H1 (cell line): ENCODE measurements around the gene ARID1B. TPM values are rescaled to one million over a fixed set of nuclear protein-coding genes. Genes with fewer than 3 reads are reported as not detected.
A peak's percentile ranks its signal among the peaks of the same experiment; 100 is the strongest.

ENCODE experiments used
- CTCF ChIA-PET: fragments of 300-600 bp; sonication (Branson Sonifier 250); formaldehyde crosslinking; loops from one replicate; lab custom pipeline; 2021; ENCODE audit not compliant: partially characterized antibody; lab: Charles Lee
- POLR2A ChIA-PET: fragments of 300-600 bp; sonication (Branson Sonifier 250); formaldehyde crosslinking; loops from one replicate; lab custom pipeline; 2021; ENCODE audit warnings: inconsistent platforms; ENCODE audit not compliant: partially characterized antibody; lab: Charles Lee
- DNase-seq, 2 experiments: peaks; one replicate each; pipeline versions ENCODE4 v3.0.0 to v3.0.0-alpha.2; 2010 to 2022; ENCODE audit warnings: low spot score in 2 of 2, low read depth in 1 of 2, mixed read lengths in 1 of 2
- FAIRE-seq: peaks from 2 replicates; lab custom pipeline; 2011; peaks lifted over from hg19 to GRCh38; lab: Jason Lieb, UNC
- H2AFZ ChIP-seq: 2 replicates; pipeline ENCODE4 v1.8.1; 2012; ENCODE audit warnings: low read length, inconsistent platforms
- H2AK5ac ChIP-seq: 2 replicates; pipeline ENCODE4 v1.6.1; 2013; ENCODE audit warnings: low read depth, low read length
- H2BK120ac ChIP-seq: replicated peaks from 2 replicates; pipeline ENCODE3; 2013; ENCODE audit warnings: low read depth, low read length, inconsistent platforms
- H2BK12ac ChIP-seq: 2 replicates; pipeline ENCODE4 v1.6.1; 2013; ENCODE audit warnings: low read depth, low read length
- H2BK15ac ChIP-seq: 2 replicates; pipeline ENCODE4 v1.6.1; 2013; ENCODE audit warnings: low read length
- H2BK20ac ChIP-seq: 2 replicates; pipeline ENCODE4 v1.6.1; 2013; ENCODE audit warnings: low read length
- H2BK5ac ChIP-seq: 2 replicates; pipeline ENCODE4 v1.6.1; 2013; ENCODE audit warnings: low read depth, low read length
- H3K14ac ChIP-seq: 2 replicates; pipeline ENCODE4 v1.6.1; 2013; ENCODE audit warnings: inconsistent platforms; ENCODE audit not compliant: insufficient read length
- H3K18ac ChIP-seq: 2 replicates; pipeline ENCODE4 v1.6.1; 2013; ENCODE audit warnings: low read length; ENCODE audit errors: extremely low read depth
- H3K23ac ChIP-seq: 2 replicates; pipeline ENCODE4 v1.6.1; 2013; ENCODE audit warnings: inconsistent platforms; ENCODE audit not compliant: insufficient read length
- H3K23me2 ChIP-seq: 2 replicates; pipeline ENCODE4 v1.6.1; 2013; ENCODE audit warnings: low read depth, low read length
- H3K27ac ChIP-seq: 2 replicates; pipeline ENCODE4 v1.6.1; 2011; ENCODE audit warnings: low read depth, low read length, inconsistent platforms
- H3K27me3 ChIP-seq, 4 experiments: replicated peaks in 1 of 4; 1 replicate in 1 of 4; 2 replicates in 3 of 4; pipeline versions ENCODE4 v1.6.1 to v1.8.1; 2011 to 2013; ENCODE audit warnings: low read length in 3 of 4, mild to moderate bottlenecking in 3 of 4, inconsistent platforms in 2 of 4, mixed read lengths in 2 of 4, moderate library complexity in 1 of 4; ENCODE audit not compliant: control insufficient read depth in 3 of 4, insufficient read depth in 3 of 4; ENCODE audit errors: extremely low read depth in 1 of 4
- H3K36me3 ChIP-seq, 4 experiments: 2 replicates each; pipeline versions ENCODE4 v1.6.1 to v1.8.1; 2011 to 2013; ENCODE audit warnings: mild to moderate bottlenecking in 4 of 4, low read length in 3 of 4, moderate library complexity in 2 of 4, control low read depth in 1 of 4, inconsistent platforms in 1 of 4; ENCODE audit not compliant: insufficient read depth in 4 of 4, control insufficient read depth in 2 of 4
- H3K4ac ChIP-seq: replicated peaks from 2 replicates; pipeline ENCODE3; 2013; ENCODE audit warnings: low read length, low read depth, mixed read lengths, inconsistent platforms; ENCODE audit not compliant: insufficient read length
- H3K4me1 ChIP-seq, 4 experiments: replicated peaks in 1 of 4; 1 replicate in 1 of 4; 2 replicates in 3 of 4; pipeline versions ENCODE4 v1.6.1 to v1.8.1; 2011 to 2013; ENCODE audit warnings: low read length in 3 of 4, inconsistent platforms in 2 of 4, mixed read lengths in 1 of 4; ENCODE audit not compliant: insufficient read depth in 4 of 4, control insufficient read depth in 3 of 4
- H3K4me2 ChIP-seq, 2 experiments: 2 replicates each; pipeline versions ENCODE4 v1.6.1 to v1.8.1; 2011 to 2013; ENCODE audit warnings: low read depth in 2 of 2, low read length in 2 of 2, control low read depth in 1 of 2, inconsistent platforms in 1 of 2, mild to moderate bottlenecking in 1 of 2; ENCODE audit not compliant: insufficient read depth in 1 of 2
- H3K4me3 ChIP-seq, 4 experiments: fragments of 200-600, 300-600 bp in 1 of 4; sonication (generic), shearing (Covaris generic), sonication (Bioruptor Twin) in 1 of 4; 2 replicates each; pipeline versions ENCODE4 v1.5.1 to v1.8.1; 2011 to 2016; ENCODE audit warnings: low read length in 4 of 4, low read depth in 3 of 4, control low read depth in 2 of 4, inconsistent platforms in 2 of 4, mild to moderate bottlenecking in 2 of 4, mixed read lengths in 1 of 4, moderate library complexity in 1 of 4; ENCODE audit not compliant: insufficient read depth in 2 of 4; ENCODE audit errors: extremely low read depth in 1 of 4
- H3K56ac ChIP-seq: replicated peaks from 2 replicates; pipeline ENCODE3; 2013; ENCODE audit warnings: low read depth, mild to moderate bottlenecking, mixed read lengths, low read length, inconsistent platforms; ENCODE audit not compliant: insufficient read length
- H3K79me1 ChIP-seq: 2 replicates; pipeline ENCODE4 v1.6.1; 2013; ENCODE audit warnings: low read depth, low read length, control low read depth
- H3K79me2 ChIP-seq, 2 experiments: 2 replicates each; pipeline versions ENCODE4 v1.6.1 to v1.8.1; 2012 to 2013; ENCODE audit warnings: low read length in 2 of 2, mild to moderate bottlenecking in 2 of 2, inconsistent platforms in 1 of 2; ENCODE audit not compliant: insufficient read depth in 2 of 2, control insufficient read depth in 1 of 2
- H3K9ac ChIP-seq, 4 experiments: replicated peaks in 1 of 4; 1 replicate in 1 of 4; 2 replicates in 3 of 4; pipeline versions ENCODE4 v1.6.1 to v1.8.1; 2011 to 2013; ENCODE audit warnings: low read depth in 3 of 4, low read length in 3 of 4, control low read depth in 2 of 4, mild to moderate bottlenecking in 2 of 4, moderate library complexity in 2 of 4, inconsistent platforms in 1 of 4; ENCODE audit errors: extremely low read depth in 1 of 4
- H3K9me3 ChIP-seq, 2 experiments: 2 replicates each; pipeline versions ENCODE4 v1.6.1 to v1.8.1; 2012 to 2013; ENCODE audit warnings: mild to moderate bottlenecking in 2 of 2, moderate library complexity in 2 of 2, control low read depth in 1 of 2, inconsistent platforms in 1 of 2, low read depth in 1 of 2, low read length in 1 of 2, mixed read lengths in 1 of 2; ENCODE audit not compliant: insufficient read depth in 2 of 2
- H4K20me1 ChIP-seq, 2 experiments: replicated peaks in 1 of 2; 2 replicates each; pipeline versions ENCODE3 to v1.8.1; 2011 to 2013; ENCODE audit warnings: inconsistent platforms in 2 of 2, low read length in 2 of 2, mild to moderate bottlenecking in 1 of 2; ENCODE audit not compliant: insufficient read depth in 2 of 2, control insufficient read depth in 1 of 2
- H4K5ac ChIP-seq: 2 replicates; pipeline ENCODE4 v1.6.1; 2013; ENCODE audit warnings: low read length, low read depth, mixed read lengths, inconsistent platforms; ENCODE audit not compliant: insufficient read length
- H4K8ac ChIP-seq: 2 replicates; pipeline ENCODE4 v1.8.0; 2013; ENCODE audit warnings: mild to moderate bottlenecking, moderate library complexity, low read length, inconsistent platforms; ENCODE audit not compliant: insufficient read depth; ENCODE audit errors: extremely low read depth
- H4K91ac ChIP-seq: replicated peaks from 2 replicates; pipeline ENCODE3; 2013; ENCODE audit warnings: low read length, mixed read lengths, inconsistent platforms; ENCODE audit not compliant: insufficient read length
- CTCF ChIP-seq, 3 experiments: IDR thresholded peaks; 1 replicate in 2 of 3; 2 replicates in 1 of 3; pipeline versions ENCODE4 v1.5.1 to v1.6.1; 2011; ENCODE audit warnings: low read length in 3 of 3, mild to moderate bottlenecking in 3 of 3, inconsistent platforms in 2 of 3, low read depth in 1 of 3, moderate library complexity in 1 of 3; ENCODE audit not compliant: insufficient read depth in 1 of 3; ENCODE audit errors: control extremely low read depth in 1 of 3
- MAX ChIP-seq: IDR thresholded peaks from 2 replicates; pipeline ENCODE4 v1.6.1; 2012; ENCODE audit warnings: inconsistent platforms
- RAD21 ChIP-seq, 2 experiments: IDR thresholded peaks in 1 of 2; conservative IDR thresholded peaks in 1 of 2; 2 replicates each; pipeline ENCODE4 v1.6.1; 2011; ENCODE audit warnings: low read depth in 2 of 2, low read length in 2 of 2, improper control_type of control experiment in 1 of 2, inconsistent platforms in 1 of 2, mild to moderate bottlenecking in 1 of 2, moderate library complexity in 1 of 2
- WGBS, 2 experiments: shearing (Covaris generic) in 1 of 2; methylation state at CpG; one replicate each; pipeline versions ENCODE4 v1.1.6 to v1.1.7; 2013 to 2015; ENCODE audit warnings: low lambda C conversion rate in 2 of 2, mixed read lengths in 2 of 2, inconsistent platforms in 1 of 2, low coverage in 1 of 2, missing lambda C conversion rate in 1 of 2; ENCODE audit not compliant: insufficient replicate concordance in 2 of 2, insufficient coverage in 1 of 2, insufficient read length in 1 of 2; ENCODE audit errors: extremely low coverage in 1 of 2, missing lambda C conversion rate in 1 of 2; 5-methylcytosine and 5-hydroxymethylcytosine counted together
- polyA plus RNA-seq, 7 experiments: library from polyadenylated mRNA; depleted of rRNA in 3 of 7; stranded (reverse) in 5 of 7; unstranded in 2 of 7; fragments of >200 nt in 5 of 7; fragments of 200-250 nt in 2 of 7; gene quantifications; 1 replicate in 5 of 7; 2 replicates in 1 of 7; 4 replicates in 1 of 7; pipeline versions ENCODE4 v1.2.1 to v1.2.3, GENCODE V29; 2011 to 2013; ENCODE audit warnings: missing spikeins in 2 of 7, mixed read lengths in 2 of 7
- total RNA-seq: library from RNA; stranded (reverse); fragmentation: NEBNext Ultra II Directional; extraction: Animal tissue kit (Norgen Biotek cat#: 25700); gene quantifications from 2 replicates; pipeline ENCODE4 v1.2.1, GENCODE V29; 2021

Gene ARID1B
- total and polyA plus RNA-seq, 2 of the 8 experiments (the other 6 are each of a cell fraction or from before 2014, with no cell fraction given), result 24.3 to 70.3 TPM

- CTCF ChIA-PET, result interaction anchor here (0.6 to 3.0 kb wide), 14 partner anchors 9 to 147 kb away, joined by 3 to 11 read pairs (median 4); no protein-coding TSS in a partner anchor
- H2BK5ac ChIP-seq, result no peak overlapping the region
- TF ChIP-seq CTCF (IDR thresholded peaks at IDR 0.05; ENCODE audit: control extremely low read depth in 1 of 3, insufficient read depth in 1 of 3, low read depth in 1 of 3, low read length in 3 of 3) (peak in 2 of 3 experiments; percentile 22 to 25; a peak in 2 of 4 replicates), MAX (no peak), RAD21 (IDR thresholded peaks at IDR 0.05 in 1 of 2, conservative IDR thresholded peaks at IDR 0.05 in 1 of 2; ENCODE audit: low read depth in 2 of 2, low read length in 2 of 2) (peak in 1 of 2 experiments; percentile 34; a peak in 3 of 4 replicates)
- POLR2A ChIA-PET, result interaction anchor here (1.3 kb wide), 1 partner anchor 8 kb away, joined by 4 read pairs; no protein-coding TSS in a partner anchor
- H3K27ac ChIP-seq, result no peak overlapping the region
- H4K8ac ChIP-seq, result no peak overlapping the region
- WGBS, 2 experiments, result 81 to 100% methylated on average over 2 to 8 of the region's 8 CpGs
- no peak overlapping the region for H4K91ac ChIP-seq
- H2BK12ac ChIP-seq, result no peak overlapping the region
- H3K18ac ChIP-seq, result no peak overlapping the region
- H4K20me1 ChIP-seq, result peaks cover 3 to 13% of the 10 kb centered on the region in 2 experiments
- H3K23me2 ChIP-seq, result no peaks in the 10 kb centered on the region
- no peak for FAIRE-seq
- peaks cover 0 to 2% (median 1%) of the 10 kb centered on the region in 4 experiments; a peak in 3 of 8 replicates for H3K36me3 ChIP-seq
- H3K14ac ChIP-seq, result no peak overlapping the region
- H2BK15ac ChIP-seq, result no peak overlapping the region
- H3K79me1 ChIP-seq, result peaks cover 10% of the 10 kb centered on the region; the same call in 1 of the 2 replicates
- H2AFZ ChIP-seq, result no peak overlapping the region
- H3K4ac ChIP-seq, result no peak overlapping the region
- H3K23ac ChIP-seq, result no peak overlapping the region
- no peak overlapping the region for H3K56ac ChIP-seq
- H3K4me3 ChIP-seq, result no peak overlapping the region
- no peaks in the 10 kb centered on the region for H3K9me3 ChIP-seq
- H3K4me1 ChIP-seq, result peaks cover 0 to 7% (median 2%) of the 10 kb centered on the region in 4 experiments; a peak in 1 of 7 replicates
- DNase-seq, result no peak
- H3K9ac ChIP-seq, result no peak overlapping the region
- H2BK120ac ChIP-seq, result no peak overlapping the region
- H3K4me2 ChIP-seq, result no peak overlapping the region
- H2BK20ac ChIP-seq, result no peak overlapping the region
- no peak overlapping the region for H4K5ac ChIP-seq
- no peaks in the 10 kb centered on the region for H3K27me3 ChIP-seq
- H2AK5ac ChIP-seq, result no peak overlapping the region
- H3K79me2 ChIP-seq, result peaks cover 3 to 65% of the 10 kb centered on the region in 2 experiments; a peak in 3 of 4 replicates
Measured at GRCh38 chr6:156899532-156900135, 122.5 kb downstream of the ARID1B start.
